Erythroblast (primary cell): ENCODE measurements around the gene PELI3.

Experiments used
- GATA1 ChIP-seq: IDR thresholded peaks from 2 replicates; pipeline ENCODE4 v1.6.1; 2011; ENCODE audit warnings: low read depth, mild to moderate bottlenecking, control low read depth, low read length, moderate library complexity
- POLR2A ChIP-seq: IDR thresholded peaks from 2 replicates; pipeline ENCODE4 v1.6.1; 2011; ENCODE audit warnings: mild to moderate bottlenecking, low read length

GRCh38 chr11:66494935-66495334 is 28.2 kb downstream of the PELI3 start:
- TF ChIP-seq POLR2A, result no peak
- TF ChIP-seq GATA1, result no peak
